GM18519 (cell line): ENCODE results near the gene IFNA6.

Experiments used
- ATAC-seq: cut with Tn5 transposase; IDR thresholded peaks from one replicate; pipeline ENCODE4 v1.9.1; 2021; ENCODE audit warnings: mild to moderate bottlenecking, moderate library complexity; ENCODE audit not compliant: unreplicated experiment, low FRiP score

The IFNA6 gene

DNA sequence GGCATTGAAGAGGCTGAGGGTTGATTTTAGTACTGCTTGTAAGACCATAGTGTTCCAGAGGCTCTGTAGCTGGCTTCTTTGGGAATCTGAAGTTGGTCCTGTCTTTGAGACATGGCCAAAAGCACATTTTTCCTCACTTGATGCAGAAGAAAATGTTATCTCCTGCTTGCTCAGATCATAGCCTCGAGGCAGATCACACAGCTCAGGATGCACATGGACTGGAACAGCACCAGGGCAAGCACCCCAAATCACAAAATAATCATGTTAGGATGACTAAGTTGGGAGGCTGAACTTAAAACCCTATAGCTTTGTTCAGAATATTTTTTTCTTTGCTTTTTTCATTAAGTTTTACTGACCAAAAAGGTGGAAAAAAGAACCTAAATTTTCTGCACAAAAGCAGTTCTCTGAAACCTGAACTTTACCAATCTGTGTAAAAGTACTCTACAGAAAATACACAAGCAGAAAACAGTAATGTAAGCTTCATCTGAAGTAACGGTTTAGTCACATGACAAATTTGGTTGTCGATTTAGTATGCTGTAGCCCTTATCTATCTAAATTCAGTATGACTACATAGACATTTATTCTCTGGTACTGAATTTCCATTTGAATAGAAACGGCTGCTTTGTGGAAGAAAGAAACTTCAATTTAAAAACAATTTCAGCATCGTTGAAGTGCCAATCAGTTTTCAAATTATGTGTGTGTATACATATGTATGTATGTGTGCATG is 18.8 kb downstream of the IFNA6 start:
- ATAC-seq: no peak

DNA sequence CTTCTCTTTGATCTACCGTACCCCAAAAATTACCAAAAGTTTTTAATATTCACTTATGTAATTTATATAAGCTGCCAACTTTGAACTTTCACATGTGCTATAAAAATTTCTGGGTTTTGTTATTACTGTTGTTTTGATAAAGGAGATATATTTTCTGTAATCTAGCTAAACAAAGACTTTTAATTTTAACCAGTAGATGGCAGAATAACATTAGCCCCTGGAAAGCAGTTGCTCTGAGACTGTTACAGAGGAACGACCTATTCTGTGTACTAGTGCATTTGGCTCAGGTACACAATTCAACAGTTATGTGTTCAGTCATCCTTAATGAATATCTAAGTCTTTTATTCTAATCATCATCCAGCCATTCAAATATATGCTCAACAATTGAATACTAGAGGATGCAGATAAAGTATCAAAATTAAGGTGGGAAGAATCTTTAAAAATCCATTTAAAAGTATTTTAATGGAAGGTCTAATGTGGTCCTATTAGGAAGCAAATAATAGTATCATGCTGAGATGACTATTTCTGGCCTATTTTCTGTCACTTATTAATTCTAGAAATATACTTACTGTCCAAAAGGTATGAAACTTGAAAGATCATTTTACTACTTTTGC is 24.1 kb downstream of the IFNA6 start:
- peak; percentile 91 for ATAC-seq

DNA sequence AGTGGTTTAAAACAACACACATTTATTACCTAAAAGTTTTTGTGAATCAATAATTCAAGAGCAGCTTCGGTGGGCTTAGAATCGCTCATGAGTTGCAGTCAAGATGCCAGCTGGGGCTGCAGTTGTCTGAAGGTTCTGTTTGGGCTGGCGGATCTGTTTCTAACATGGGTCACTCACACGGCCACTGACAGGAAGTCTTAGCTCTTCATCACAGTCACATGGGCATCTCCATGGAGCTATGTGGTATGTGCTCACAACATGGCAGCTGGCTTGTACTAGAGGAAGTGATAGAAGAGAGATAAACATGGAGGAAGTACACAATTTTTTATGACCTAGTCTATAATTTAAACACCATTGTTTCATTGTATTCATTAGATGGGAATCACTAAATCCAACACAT is 26.6 kb downstream of the IFNA6 start:
- no peak for ATAC-seq

DNA sequence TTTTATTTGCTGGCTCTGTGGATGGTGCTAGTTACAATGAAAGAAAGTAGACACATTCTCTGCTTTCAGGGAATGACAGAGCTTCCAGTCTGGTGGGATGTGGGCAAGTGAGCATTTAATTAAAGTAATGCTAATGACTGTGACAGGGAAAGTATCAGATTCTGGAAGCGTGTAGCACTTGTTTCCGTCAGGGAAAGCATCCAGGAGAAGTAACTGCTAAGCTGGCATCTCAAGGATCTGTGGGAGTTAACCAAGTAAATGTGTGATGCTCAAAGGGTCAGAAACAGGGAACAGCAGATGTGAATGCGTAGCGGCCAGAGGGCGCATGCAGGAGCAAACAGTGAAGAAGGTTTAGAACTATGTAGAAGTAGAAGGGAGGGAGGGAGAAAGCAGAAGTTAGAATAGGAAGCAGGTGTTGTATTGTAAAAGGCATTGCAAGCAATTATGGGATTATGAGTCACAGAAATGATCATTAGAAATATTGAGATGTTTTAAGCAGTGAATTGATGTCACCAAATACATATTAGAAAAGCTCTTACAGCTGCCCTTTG is 27.7 kb downstream of the IFNA6 start:
- no peak for ATAC-seq

DNA sequence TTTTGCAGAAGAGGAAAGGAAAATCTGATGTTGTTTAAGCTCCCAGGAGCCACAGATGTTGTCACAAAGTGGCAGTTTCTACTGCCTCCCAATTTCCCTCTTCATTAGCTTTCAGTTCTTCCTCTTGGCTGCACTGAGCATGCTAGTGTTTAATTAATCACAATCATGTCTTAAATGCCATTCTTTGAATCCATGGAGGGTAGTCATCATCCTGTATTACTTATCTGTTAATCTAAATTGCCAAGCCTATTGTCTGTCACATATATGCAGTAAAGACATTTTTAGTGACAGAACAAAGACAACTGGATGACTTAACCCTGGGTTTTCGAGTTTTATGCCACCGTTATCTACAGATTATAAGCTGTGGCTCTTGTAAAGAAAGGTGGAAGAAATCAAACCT is 30.2 kb downstream of the IFNA6 start:
- no peak for ATAC-seq

DNA sequence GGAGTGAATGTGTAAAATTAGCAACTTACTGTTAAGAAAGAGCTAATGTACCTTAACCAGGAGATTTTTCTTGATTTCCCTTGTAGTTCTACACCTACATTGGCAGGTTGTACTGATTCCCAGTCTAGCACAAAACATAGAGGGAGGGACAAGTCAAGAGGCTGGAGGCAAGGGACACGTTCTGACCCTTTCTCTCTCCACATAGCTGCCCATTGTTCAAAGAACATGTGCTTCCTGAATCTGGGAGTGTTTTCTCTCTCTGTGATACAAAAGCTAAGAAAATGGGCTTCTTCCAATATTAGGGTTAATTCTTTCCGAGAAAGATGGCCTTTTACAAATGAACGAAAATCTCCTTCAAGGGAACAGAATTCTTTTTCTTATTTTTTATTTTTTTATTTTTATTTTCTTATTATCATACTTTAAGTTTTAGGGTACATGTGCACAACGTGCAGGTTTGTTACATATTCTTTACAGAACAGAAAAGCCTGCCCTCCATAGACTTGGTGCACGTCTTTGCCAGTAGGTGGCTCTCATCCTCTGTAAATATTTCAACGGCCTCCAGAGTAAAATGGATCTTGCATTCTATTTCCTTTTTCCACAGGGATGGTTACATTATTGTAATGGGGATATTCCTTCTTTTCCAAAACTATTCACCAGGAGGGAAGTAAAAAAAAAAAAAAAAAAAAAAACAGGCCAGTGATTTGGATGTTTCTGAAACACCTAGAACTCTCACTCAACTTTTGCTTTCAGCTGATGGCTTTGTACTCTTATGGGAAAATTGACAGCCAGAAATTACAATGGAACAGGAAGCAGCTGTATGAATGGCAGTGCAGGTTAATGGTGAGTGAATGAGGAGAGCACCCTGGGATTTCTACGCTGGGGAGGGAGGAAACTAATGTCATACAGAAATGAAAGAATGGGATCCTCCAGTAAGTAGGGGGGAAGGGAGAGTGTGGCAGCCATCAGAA is 32.4 kb downstream of the IFNA6 start:
- peak; percentile 70 for ATAC-seq

DNA sequence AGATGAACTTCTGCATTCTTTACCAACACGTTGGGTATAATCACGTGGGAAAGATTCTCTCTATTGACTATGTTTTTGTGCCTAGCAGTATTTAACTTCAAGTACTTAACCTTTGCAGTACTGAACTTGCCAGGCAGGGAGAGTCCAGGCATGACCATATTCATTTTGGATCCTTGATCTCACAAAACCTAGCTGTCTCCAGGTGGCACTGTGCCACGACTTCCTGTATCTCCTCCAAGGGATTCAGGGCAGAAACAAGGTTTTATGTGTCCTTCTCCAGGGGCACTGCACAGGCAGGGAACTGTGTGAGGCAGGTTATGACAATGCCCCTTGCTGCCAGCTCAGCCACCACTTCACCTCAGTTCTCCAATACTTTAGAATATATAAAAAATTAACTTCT is 33.8 kb downstream of the IFNA6 start:
- no peak for ATAC-seq

DNA sequence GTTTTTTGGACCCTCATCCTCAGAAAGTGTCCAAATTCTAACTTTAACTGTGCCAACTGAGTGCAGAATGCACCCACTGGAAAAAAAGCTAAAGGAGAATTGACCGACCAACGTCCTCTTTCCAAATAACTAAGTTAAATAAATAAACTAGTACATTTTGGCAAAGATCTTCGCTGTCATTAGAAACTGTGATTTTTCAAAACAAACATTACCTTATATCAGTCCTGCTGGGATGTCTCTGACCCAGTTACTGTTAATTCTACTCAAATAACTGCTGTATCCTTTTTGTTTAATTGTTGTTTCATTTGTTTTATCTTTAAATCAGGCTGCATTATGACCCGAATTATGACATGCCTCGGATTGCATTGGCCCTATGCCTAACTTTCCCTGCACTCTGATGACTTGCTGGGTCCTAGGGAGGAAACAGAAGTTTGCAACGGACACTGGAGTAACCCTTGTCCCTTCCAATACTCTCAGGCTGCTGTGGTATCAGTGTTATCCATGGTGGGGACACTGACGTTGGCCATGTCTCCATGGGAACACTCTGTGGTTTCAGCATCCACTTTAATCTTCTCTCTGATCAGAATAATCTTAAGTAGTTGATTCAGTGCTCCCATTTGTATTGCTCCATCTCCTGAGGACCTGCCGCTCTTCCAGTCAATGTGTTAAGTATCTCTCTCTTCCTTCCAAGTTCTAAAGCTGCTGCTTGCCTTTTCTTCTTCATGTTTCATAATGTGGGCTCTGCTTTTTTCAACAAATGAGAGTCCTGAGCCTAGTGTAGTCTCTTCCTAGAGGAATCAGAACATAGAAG is 34.5 kb downstream of the IFNA6 start:
- ATAC-seq: no peak

DNA sequence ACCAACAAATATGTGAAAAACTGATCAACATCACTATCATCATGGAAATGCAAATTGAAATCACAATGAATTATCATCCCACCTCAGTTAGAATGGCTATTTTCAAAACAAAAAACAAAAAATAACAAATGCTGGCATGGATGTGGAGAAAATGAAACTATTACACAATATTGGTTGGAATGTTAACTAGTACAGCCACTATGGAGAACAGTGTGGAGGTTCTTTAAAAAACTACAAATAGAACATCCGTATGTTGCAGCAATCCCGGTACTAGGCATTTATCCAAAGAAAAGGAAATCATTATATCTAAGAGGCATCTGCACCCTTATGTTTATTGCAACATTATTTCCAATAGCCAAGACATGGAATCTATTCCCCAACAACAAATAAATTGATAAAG is 36.5 kb downstream of the IFNA6 start:
- ATAC-seq: no peak

DNA sequence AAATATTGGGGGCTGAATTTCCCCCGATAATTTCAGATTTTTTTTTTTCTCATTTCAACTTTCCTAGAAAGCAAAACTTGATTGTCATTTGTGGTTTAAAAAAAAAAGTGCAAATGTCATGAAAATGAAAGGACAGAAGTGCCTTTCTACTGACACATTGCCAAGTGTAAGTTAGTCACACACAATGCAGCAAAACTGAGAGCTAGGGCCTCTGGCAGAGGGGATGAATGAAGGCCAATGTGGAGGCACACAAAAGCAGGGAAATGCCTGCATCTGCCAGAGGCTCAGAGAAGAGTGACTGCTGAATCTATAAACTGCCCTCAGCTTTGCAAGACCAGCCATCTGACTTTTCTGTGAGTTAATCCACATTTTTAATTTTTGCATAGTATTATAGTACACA is 38.8 kb downstream of the IFNA6 start:
- ATAC-seq: no peak

DNA sequence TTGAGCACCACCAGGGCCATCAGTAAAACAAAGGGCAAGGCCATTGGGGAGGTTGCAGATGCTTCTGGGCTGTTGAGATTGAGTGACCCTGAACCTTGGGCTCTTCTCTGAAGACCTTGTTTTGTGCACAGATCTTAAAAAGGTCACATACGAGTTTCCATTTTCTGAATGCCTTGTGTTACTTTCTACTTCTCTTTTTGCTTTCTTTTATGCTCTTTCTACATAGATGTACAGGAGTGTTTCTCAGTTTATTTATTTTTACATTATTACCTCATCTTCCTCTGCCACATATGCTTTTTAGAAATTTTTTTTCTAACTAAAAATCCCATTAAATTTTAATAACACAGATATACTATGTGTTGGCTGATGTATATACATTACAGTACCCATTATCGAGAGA is 45.5 kb downstream of the IFNA6 start, which contains the start of gene IFNA5:
Gene IFNA5 (minus strand): TSS at position 101 of the 400 bp plus-strand sequence. CDS start 57 bp downstream, at position 44.
- no peak for ATAC-seq
